D341Med (cell line): ENCODE data around the gene NVL.
A peak's percentile ranks its signal among the peaks of the same experiment; 100 is the strongest.
"Not testable (repeated sequence)": the region's sequence is repeated elsewhere in the genome, so short reads cannot be mapped to it uniquely, and the experiment has no call there.

Experiments
- DNase-seq: peaks from one replicate; pipeline ENCODE4 v3.0.0; 2012; ENCODE audit warnings: low spot score

NVL gene

GRCh38 chr1:224333939-224334786 lies 4.2 kb upstream of the NVL start:
- no peak for DNase-seq

GRCh38 chr1:224333309-224333926 lies 3.4 kb upstream of the NVL start:
- peak; percentile 48 for DNase-seq

GRCh38 chr1:224331824-224332223 lies 1.9 kb upstream of the NVL start:
- no peak for DNase-seq

GRCh38 chr1:224331326-224331725 lies 1.4 kb upstream of the NVL start:
- no peak for DNase-seq

GRCh38 chr1:224329484-224329841 lies 509 bp downstream of the NVL start:
- DNase-seq = no peak

- no peak for DNase-seq
Measured at GRCh38 chr1:224328644-224329043, 1.3 kb downstream of the NVL start.

GRCh38 chr1:224325959-224326358 lies 4.0 kb downstream of the NVL start:
- DNase-seq = no peak

- no peak for DNase-seq
Measured at GRCh38 chr1:224321706-224322105, 8.3 kb downstream of the NVL start.

GRCh38 chr1:224317383-224318045 lies 12.5 kb downstream of the NVL start:
- no peak for DNase-seq

GRCh38 chr1:224312025-224312424 lies 17.9 kb downstream of the NVL start:
- DNase-seq = no peak

GRCh38 chr1:224311503-224311902 lies 18.5 kb downstream of the NVL start:
- DNase-seq = not testable (repeated sequence)

- no peak for DNase-seq
Measured at GRCh38 chr1:224308064-224308463, 21.9 kb downstream of the NVL start.

- no peak for DNase-seq
Measured at GRCh38 chr1:224304767-224305166, 25.2 kb downstream of the NVL start.

- DNase-seq = no peak
Measured at GRCh38 chr1:224302947-224303346, 27.0 kb downstream of the NVL start.

GRCh38 chr1:224301391-224301790 lies 28.6 kb downstream of the NVL start:
- no peak for DNase-seq

- DNase-seq = no peak
Measured at GRCh38 chr1:224300346-224300745, 29.6 kb downstream of the NVL start.

GRCh38 chr1:224298346-224299330 lies 31.3 kb downstream of the NVL start:
- no peak for DNase-seq

- no peak for DNase-seq
Measured at GRCh38 chr1:224294775-224295174, 35.2 kb downstream of the NVL start.

- DNase-seq = no peak
Measured at GRCh38 chr1:224292419-224292818, 37.6 kb downstream of the NVL start.

- DNase-seq = no peak
Measured at GRCh38 chr1:224289396-224289795, 40.6 kb downstream of the NVL start.

- DNase-seq = no peak
Measured at GRCh38 chr1:224287714-224288113, 42.3 kb downstream of the NVL start.

- no peak for DNase-seq
Measured at GRCh38 chr1:224282140-224282539, 47.8 kb downstream of the NVL start.
